Suprapubic skin (tissue), 3 donors: ENCODE measurements around the gene DPEP2.
"Not testable (repeated sequence)": the region's sequence is repeated elsewhere in the genome, so short reads cannot be mapped to it uniquely, and the experiment has no call there.

Source experiments
- POLR2A ChIP-seq, 2 donors: fragments of 450-650 bp; IDR thresholded peaks; one replicate each; pipeline ENCODE4 v1.6.1; 2017; ENCODE audit warnings: antibody characterized with exemption in 2 of 2, mild to moderate bottlenecking in 2 of 2, moderate library complexity in 2 of 2
- TF ChIP-seq, protein P1 (sequence below), 2 donors: fragments of 200-600 bp in 1 of 2; fragments of 450-650 bp in 1 of 2; sonication (generic) in 1 of 2; IDR thresholded peaks; one replicate each; pipeline ENCODE4 v1.5.1; 2016 to 2019; ENCODE audit warnings: antibody characterized with exemption in 2 of 2, mild to moderate bottlenecking in 1 of 2, moderate library complexity in 1 of 2

DNA sequence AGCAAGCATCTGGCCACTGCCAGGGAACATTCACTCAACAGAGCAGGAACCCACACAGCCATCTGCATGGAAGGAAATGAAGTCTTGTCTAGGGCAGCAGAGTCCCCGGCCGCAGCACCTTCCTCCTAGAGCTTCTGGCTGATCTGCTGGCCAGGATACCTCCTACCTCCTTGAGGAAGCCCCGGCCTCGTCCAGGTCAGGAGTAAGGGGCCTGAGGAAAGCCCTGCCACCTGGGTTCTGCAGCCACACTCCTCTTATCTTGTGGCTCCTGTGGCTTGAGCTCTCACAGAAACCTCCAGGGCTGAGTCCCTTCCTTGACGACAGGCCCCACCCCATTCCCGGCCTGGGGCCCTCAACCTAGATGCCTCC is 5.3 kb downstream of the DPEP2 start:
- TF ChIP-seq, protein P1, sequence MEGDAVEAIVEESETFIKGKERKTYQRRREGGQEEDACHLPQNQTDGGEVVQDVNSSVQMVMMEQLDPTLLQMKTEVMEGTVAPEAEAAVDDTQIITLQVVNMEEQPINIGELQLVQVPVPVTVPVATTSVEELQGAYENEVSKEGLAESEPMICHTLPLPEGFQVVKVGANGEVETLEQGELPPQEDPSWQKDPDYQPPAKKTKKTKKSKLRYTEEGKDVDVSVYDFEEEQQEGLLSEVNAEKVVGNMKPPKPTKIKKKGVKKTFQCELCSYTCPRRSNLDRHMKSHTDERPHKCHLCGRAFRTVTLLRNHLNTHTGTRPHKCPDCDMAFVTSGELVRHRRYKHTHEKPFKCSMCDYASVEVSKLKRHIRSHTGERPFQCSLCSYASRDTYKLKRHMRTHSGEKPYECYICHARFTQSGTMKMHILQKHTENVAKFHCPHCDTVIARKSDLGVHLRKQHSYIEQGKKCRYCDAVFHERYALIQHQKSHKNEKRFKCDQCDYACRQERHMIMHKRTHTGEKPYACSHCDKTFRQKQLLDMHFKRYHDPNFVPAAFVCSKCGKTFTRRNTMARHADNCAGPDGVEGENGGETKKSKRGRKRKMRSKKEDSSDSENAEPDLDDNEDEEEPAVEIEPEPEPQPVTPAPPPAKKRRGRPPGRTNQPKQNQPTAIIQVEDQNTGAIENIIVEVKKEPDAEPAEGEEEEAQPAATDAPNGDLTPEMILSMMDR (IDR thresholded peaks at IDR 0.05) = not testable (repeated sequence)
- TF ChIP-seq POLR2A (IDR thresholded peaks at IDR 0.05) = not testable (repeated sequence)
